Measurements from ENCODE around the gene DUSP28. TPM values are rescaled to one million over a fixed set of nuclear protein-coding genes. Genes with fewer than 3 reads are reported as not detected.

DUSP28 gene
- total RNA-seq, 1 experiment from 2014 or later: 4.9 TPM

DNA sequence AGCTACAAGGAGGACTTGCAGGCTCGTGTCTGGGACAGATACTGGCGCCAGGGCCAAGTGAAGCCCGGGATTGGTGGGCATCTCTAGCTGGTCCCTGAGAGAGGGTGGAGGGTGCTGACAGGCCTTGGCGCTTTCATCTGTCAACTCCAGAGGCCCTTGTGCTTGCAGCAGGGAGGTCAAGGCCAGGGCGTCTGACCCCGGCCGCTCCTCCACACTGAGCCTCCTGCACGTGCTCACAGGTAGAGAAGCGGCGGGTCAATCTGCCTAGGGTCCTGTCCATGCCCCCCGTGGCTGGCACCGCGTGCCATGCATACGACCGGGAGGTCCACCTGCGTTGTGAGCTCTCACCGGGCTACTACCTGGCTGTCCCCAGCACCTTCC lies 35.9 kb downstream of the DUSP28 start:
- no TSS peak for BruUV-seq (replicated peaks)
- CTCF ChIA-PET: no interaction called here
- no peak overlapping the region for H3K4me3 ChIP-seq (ENCODE audit: low read depth, low read length, poor library complexity, severe bottlenecking)
- no peak for DNase-seq (ENCODE audit: low spot score)
- H3K27ac ChIP-seq (ENCODE audit: low read depth, low read length, poor library complexity, severe bottlenecking): no peak overlapping the region
- POLR2A ChIA-PET (ENCODE audit: low non-redundant PET): no interaction called here
- no peaks in the 10 kb centered on the region for H3K4me1 ChIP-seq (ENCODE audit: insufficient read depth, low read length, poor library complexity, severe bottlenecking)
- H3K9me3 ChIP-seq (ENCODE audit: low read depth, low read length, poor library complexity, severe bottlenecking): no peaks in the 10 kb centered on the region
- intact Hi-C loops (cut with micrococcal nuclease; ENCODE audit: unreplicated experiment): no loop called here
- no peak for TF ChIP-seq EZH2 (IDR thresholded peaks at IDR 0.05; ENCODE audit: borderline replicate concordance, low read depth, low read length, poor library complexity, severe bottlenecking)
- TF ChIP-seq CTCF (conservative IDR thresholded peaks at IDR 0.05; ENCODE audit: low read depth, low read length): no peak
- no peaks in the 10 kb centered on the region for H3K27me3 ChIP-seq (replicated peaks; ENCODE audit: insufficient read depth, low read depth, low read length, poor library complexity)
- H3K36me3 ChIP-seq (ENCODE audit: insufficient read depth, low read length, poor library complexity, severe bottlenecking): peaks cover 10% of the 10 kb centered on the region

DNA sequence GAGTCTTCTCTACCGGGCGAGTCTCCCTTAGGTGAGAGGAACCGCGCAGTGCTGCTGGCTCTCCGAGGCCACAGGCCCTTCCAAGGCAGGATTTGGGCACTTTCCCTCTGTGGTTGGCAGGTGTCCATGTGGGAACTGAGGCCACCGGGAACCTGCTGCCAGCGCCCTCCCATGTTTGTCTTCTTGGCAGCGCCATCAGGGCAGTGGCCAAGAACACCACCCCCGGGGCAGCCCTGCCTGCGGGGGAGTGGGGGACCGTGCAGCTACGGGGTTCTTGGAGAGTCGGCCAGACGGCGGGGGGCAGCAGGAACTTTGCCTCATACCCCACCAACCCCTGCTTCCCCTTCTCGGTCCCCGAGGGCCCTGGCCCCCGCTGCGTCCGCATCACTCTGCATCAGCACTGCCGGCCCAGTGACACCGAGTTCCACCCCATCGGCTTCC lies 36.4 kb downstream of the DUSP28 start:
- Histone ChIP-seq H3K36me3 (ENCODE audit: insufficient read depth, low read length, poor library complexity, severe bottlenecking) (peaks cover 7% of the 10 kb centered on the region), H3K27me3 (replicated peaks; ENCODE audit: insufficient read depth, low read depth, low read length, poor library complexity) (no peaks in the 10 kb centered on the region), H3K4me3 (ENCODE audit: low read depth, low read length, poor library complexity, severe bottlenecking) (no peak overlapping the region), H3K4me1 (ENCODE audit: insufficient read depth, low read length, poor library complexity, severe bottlenecking) (no peaks in the 10 kb centered on the region), H3K9me3 (ENCODE audit: low read depth, low read length, poor library complexity, severe bottlenecking) (no peaks in the 10 kb centered on the region), H3K27ac (ENCODE audit: low read depth, low read length, poor library complexity, severe bottlenecking) (no peak overlapping the region)
- no TSS peak for BruUV-seq (replicated peaks)
- no peak for DNase-seq (ENCODE audit: low spot score)
- TF ChIP-seq EZH2 (IDR thresholded peaks at IDR 0.05; ENCODE audit: borderline replicate concordance, low read depth, low read length, poor library complexity, severe bottlenecking) (no peak), CTCF (conservative IDR thresholded peaks at IDR 0.05; ENCODE audit: low read depth, low read length) (no peak)
- intact Hi-C loops (cut with micrococcal nuclease; ENCODE audit: unreplicated experiment): no loop called here
- ChIA-PET CTCF (no interaction called here), POLR2A (ENCODE audit: low non-redundant PET) (no interaction called here)

GRCh38 chr2:240597054-240597418 lies 36.9 kb downstream of the DUSP28 start:
- no peak for DNase-seq (ENCODE audit: low spot score)
- no peaks in the 10 kb centered on the region for H3K27me3 ChIP-seq (replicated peaks; ENCODE audit: insufficient read depth, low read depth, low read length, poor library complexity)
- no peak for TF ChIP-seq EZH2 (IDR thresholded peaks at IDR 0.05; ENCODE audit: borderline replicate concordance, low read depth, low read length, poor library complexity, severe bottlenecking)
- TF ChIP-seq CTCF (conservative IDR thresholded peaks at IDR 0.05; ENCODE audit: low read depth, low read length): no peak
- no peak overlapping the region for H3K4me3 ChIP-seq (ENCODE audit: low read depth, low read length, poor library complexity, severe bottlenecking)
- POLR2A ChIA-PET (ENCODE audit: low non-redundant PET): no interaction called here
- no peak overlapping the region for H3K27ac ChIP-seq (ENCODE audit: low read depth, low read length, poor library complexity, severe bottlenecking)
- intact Hi-C loops (cut with micrococcal nuclease; ENCODE audit: unreplicated experiment): no loop called here
- peaks cover 7% of the 10 kb centered on the region for H3K36me3 ChIP-seq (ENCODE audit: insufficient read depth, low read length, poor library complexity, severe bottlenecking)
- CTCF ChIA-PET: no interaction called here
- no peaks in the 10 kb centered on the region for H3K4me1 ChIP-seq (ENCODE audit: insufficient read depth, low read length, poor library complexity, severe bottlenecking)
- no TSS peak for BruUV-seq (replicated peaks)
- no peaks in the 10 kb centered on the region for H3K9me3 ChIP-seq (ENCODE audit: low read depth, low read length, poor library complexity, severe bottlenecking)

All from A673 (cell line).